ENCODE data around the gene FFAR1.
A peak's percentile ranks its signal among the peaks of the same experiment; 100 is the strongest.

The FFAR1 gene

GRCh38 chr19:35347171-35347929, at the start of gene FFAR1:
FFAR1 (plus strand) TSS chr19:35347902; CDS start chr19:35351552, 3,650 bp downstream.
- DNase-seq (ENCODE audit: low read depth in 3 of 3, low spot score in 1 of 3): peak in 1 of 3 donors; percentile 16

DNA sequence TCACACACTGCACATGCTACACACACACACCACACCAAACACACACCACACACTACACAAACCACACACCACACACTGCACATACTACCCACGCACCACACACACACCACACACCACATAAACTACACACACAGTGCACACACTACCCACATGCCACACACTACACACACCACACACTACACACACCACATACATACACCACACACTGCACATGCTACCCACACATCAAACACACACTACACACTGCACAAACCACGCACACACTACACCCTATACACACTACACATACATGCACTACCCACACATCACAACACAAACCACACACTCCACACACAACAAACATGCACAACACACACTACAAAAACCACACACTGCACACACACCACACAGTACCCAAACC, 49.8 kb upstream of the FFAR1 start:
- no peak for DNase-seq (ENCODE audit: low read depth in 3 of 3, low spot score in 1 of 3)

DNA sequence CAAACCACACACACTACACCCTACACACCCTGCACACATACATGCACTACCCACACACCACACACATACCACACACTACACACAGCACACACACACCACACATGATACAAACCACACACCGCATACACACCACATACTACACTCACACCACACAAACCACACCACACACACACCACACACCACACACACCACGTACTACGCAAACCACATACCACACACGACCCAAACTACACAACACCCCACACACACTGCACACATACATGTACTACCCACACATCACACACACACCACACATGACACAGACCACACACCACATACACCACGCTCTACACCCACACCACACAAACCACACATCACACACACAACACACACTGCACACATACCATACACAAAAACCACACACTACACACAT, 49.1 kb upstream of the FFAR1 start:
- no peak for DNase-seq (ENCODE audit: low read depth in 3 of 3, low spot score in 1 of 3)

DNA sequence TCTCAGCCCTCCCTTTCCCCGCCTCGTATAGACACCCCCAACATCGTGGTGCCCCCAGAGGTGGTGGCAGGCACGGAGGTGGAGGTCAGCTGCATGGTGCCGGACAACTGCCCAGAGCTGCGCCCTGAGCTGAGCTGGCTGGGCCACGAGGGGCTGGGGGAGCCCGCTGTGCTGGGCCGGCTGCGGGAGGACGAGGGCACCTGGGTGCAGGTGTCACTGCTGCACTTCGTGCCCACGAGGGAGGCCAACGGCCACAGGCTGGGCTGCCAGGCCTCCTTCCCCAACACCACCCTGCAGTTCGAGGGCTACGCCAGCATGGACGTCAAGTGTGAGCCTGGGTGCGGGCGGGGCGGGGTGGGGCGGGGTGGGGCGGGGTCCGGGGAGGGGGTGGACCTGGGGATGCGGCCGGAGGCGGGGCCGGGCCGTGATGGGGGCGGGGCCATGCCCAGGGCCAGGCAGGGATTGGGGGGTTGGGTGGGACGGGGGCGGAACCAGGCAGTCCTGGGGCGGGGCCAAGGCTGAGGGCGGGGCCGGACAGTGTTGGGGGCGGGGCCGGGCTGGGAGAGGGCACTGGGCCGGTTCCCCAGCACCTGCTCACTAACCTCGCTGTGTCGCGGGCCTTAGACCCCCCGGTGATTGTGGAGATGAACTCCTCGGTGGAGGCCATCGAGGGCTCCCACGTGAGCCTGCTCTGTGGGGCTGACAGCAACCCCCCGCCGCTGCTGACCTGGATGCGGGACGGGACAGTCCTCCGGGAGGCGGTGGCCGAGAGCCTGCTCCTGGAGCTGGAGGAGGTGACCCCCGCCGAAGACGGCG, 48.0 kb upstream of the FFAR1 start:
- no peak for DNase-seq (ENCODE audit: low read depth in 3 of 3, low spot score in 1 of 3)

DNA sequence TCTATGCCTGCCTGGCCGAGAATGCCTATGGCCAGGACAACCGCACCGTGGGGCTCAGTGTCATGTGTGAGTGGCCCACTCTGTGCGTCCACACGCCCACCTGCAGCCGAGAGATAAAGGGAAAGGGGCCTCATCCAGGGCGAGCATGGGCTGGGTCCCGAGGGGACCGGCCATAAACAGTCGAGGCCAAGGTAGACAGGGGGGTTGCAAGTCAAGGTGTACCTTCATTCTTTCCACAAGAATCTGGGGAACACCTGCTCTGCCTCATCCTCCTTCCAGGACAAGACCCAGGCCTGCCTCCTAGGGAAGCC, 47.4 kb upstream of the FFAR1 start:
- DNase-seq (ENCODE audit: low read depth in 3 of 3, low spot score in 1 of 3): no peak

GRCh38 chr19:35301961-35302360, 45.7 kb upstream of the FFAR1 start:
- no peak for DNase-seq (ENCODE audit: low read depth in 3 of 3, low spot score in 1 of 3)

GRCh38 chr19:35302446-35302845, 45.3 kb upstream of the FFAR1 start:
- DNase-seq (ENCODE audit: low read depth in 3 of 3, low spot score in 1 of 3): no peak

- DNase-seq (ENCODE audit: low read depth in 3 of 3, low spot score in 1 of 3): no peak
Observed at GRCh38 chr19:35303357-35303915, 44.3 kb upstream of the FFAR1 start.

DNA sequence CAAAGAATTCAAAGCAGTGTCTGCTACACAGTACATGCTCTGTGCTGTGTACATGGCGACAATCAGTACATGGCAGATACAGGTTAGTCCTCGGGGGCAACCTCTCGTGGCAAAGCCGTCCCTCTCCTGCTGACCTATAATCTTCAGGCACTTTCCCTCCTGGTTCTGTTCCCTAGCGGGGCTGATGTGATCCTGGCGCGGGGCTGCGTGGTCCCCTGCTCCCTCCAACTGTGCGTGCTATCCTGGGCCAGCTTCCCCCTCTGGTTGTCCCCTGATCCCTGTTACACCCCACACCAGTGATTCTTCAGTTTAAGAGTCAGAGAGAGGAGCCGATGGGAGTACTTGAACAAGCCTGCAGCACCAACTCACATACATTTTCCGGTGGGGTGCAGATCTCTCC, 43.7 kb upstream of the FFAR1 start:
- no peak for DNase-seq (ENCODE audit: low read depth in 3 of 3, low spot score in 1 of 3)

GRCh38 chr19:35305181-35305580, 42.5 kb upstream of the FFAR1 start:
- no peak for DNase-seq (ENCODE audit: low read depth in 3 of 3, low spot score in 1 of 3)

DNA sequence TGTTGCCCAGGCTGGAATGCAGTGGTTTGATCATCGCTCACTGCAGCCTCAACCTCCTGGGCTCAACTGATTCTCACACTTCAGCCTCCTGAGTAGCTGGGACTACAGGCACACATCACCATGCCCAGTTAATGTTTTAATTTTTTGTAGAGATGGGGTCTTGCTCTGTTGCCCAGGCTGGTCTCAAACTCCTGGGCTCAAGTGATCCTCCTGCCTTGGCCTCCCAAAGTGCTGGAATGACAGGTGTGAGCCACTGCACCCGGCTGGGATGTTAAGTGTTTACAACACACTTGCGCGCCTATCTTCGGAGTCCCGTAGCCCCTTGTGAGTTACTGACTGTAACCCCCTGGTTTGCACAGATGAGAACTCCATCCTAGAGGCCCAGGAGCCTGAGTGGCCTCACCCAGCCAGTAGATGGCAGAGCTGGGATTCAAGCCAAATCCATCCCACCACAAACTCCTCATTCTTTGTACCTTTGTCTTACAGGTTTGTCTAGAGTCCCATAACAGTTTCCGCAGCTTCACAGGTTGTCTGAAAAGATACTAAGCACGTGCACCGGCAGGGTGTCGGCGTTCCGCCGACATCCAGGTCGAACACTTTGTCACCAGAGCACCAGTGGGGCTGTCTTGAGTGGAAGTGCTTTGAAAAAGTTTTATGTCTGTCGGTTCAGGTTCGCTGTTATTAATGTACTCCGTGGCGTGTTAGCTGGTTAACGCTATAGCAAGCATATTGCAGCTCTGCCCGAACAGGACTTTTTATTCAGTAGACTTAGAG, 41.0 kb upstream of the FFAR1 start:
- DNase-seq (ENCODE audit: low read depth in 3 of 3, low spot score in 1 of 3): no peak

DNA sequence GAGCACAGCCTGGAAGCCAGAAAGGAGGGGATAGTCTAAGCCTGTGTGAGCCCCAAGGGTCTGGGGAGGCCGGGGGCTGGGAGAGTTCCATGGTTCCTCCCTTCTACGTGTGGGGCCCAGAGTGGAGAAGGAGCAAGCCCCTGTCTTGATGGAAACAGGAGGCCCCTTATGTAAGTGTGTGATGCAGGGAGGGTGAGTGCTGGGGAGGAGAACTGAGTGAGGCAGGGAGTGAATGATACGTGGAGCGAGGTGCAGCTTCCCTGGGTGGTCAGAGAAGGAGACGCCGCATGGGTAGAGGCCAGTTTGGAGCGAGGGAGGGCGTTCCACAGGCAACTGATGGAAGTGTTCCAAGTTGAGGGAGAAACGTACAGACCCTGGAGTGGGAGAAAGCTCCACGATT, 39.8 kb upstream of the FFAR1 start:
- DNase-seq (ENCODE audit: low read depth in 3 of 3, low spot score in 1 of 3): no peak

DNA sequence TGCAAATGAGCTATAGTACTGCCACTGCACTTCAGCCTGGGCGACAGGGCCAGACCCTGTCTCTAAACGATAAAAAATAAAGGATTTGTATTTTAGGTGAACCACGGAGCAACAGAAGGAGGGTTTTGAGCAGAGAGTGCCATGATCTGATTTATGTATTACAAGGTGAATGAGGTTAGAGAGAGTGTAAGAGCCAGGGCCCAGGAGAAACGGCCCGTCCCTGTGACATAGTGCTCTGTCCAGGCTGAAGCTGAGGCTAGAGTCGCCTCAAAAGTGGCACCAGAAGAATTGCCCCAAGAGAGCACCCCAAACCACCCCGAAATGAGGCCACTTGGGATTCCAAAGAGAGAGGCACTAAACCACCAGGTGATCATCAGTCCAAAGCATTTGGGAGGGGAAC, 38.8 kb upstream of the FFAR1 start:
- DNase-seq (ENCODE audit: low read depth in 3 of 3, low spot score in 1 of 3): no peak

GRCh38 chr19:35309481-35310279, 38.0 kb upstream of the FFAR1 start:
- no peak for DNase-seq (ENCODE audit: low read depth in 3 of 3, low spot score in 1 of 3)

DNA sequence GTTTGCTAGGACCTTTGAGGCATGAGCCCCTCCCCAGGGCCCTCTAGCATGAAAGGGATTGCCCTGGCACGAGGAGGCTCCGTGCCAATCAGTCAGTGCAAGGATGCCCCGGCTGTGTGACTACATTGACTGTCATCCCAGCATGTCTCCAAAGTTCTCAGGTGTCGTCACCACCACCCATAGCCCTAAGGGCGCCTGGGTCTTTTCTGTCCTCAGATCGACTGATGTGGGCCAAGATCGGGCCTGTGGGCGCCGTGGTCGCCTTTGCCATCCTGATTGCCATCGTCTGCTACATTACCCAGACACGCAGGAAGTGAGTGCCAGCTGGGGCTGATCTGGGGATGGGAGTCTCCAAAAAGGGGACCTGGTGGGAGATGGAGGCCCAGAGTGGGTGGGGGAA, 37.4 kb upstream of the FFAR1 start:
- no peak for DNase-seq (ENCODE audit: low read depth in 3 of 3, low spot score in 1 of 3)

DNA sequence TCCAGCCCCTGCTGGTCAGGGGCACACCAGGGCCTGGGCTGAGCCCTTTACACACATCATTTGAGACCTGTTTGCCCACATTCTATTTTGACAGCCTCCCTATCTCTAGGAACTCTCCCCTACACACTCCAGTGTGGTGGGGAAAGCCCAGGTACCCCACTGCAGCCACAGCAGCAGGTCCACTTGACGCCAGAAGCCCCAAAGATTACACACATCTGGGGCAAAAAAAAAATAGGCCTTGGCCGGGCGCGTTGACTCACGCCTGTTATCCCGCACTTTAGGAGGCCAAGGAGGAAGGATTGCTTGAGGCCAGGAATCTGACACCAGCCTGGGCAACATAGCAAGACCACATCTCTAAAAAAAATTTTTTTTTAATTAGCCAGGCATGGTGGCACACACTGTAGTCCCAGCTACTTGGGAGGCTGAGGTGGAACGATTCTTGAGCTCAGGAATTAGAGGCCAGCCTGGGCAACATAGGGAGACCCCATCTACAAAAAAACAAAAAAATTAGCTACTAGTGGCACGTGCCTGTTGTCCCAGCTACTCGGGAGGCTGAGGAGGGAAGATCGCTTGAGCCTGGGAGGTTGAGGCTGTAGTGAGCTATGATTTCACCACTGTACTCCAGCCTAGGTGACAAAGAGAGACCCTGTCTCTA, 36.8 kb upstream of the FFAR1 start:
- no peak for DNase-seq (ENCODE audit: low read depth in 3 of 3, low spot score in 1 of 3)

GRCh38 chr19:35311901-35312665, 35.6 kb upstream of the FFAR1 start:
- DNase-seq (ENCODE audit: low read depth in 3 of 3, low spot score in 1 of 3): no peak

DNA sequence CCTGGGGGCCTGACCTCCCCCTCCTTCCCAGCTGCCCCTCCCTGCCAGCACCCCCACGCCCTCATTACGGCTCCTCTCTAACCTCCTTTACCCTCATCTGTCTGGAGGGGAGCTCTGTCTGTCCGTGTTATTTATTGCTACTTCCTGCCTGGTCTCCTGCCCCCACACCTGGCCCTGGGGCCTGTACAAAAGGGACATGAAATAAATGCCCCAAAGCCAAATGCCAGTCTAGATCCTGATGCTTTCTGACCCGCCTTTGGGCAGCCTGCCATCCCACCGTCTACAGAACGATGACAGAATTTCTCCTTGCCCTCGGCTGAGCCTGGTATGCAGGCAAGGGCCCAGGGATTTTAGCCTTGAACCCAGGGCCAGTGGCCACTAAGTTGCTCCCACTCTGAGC, 34.1 kb upstream of the FFAR1 start:
- DNase-seq (ENCODE audit: low read depth in 3 of 3, low spot score in 1 of 3): no peak

GRCh38 chr19:35314031-35314430, 33.7 kb upstream of the FFAR1 start:
- no peak for DNase-seq (ENCODE audit: low read depth in 3 of 3, low spot score in 1 of 3)
